ENCODE measurements around the gene IRX3. TPM values are rescaled to one million over a fixed set of nuclear protein-coding genes. Genes with fewer than 3 reads are reported as not detected.

The IRX3 gene
- total and polyA plus RNA-seq, 8 donors = 0.58 to 42.4 (median 13.5) TPM; not detected in 1

DNA sequence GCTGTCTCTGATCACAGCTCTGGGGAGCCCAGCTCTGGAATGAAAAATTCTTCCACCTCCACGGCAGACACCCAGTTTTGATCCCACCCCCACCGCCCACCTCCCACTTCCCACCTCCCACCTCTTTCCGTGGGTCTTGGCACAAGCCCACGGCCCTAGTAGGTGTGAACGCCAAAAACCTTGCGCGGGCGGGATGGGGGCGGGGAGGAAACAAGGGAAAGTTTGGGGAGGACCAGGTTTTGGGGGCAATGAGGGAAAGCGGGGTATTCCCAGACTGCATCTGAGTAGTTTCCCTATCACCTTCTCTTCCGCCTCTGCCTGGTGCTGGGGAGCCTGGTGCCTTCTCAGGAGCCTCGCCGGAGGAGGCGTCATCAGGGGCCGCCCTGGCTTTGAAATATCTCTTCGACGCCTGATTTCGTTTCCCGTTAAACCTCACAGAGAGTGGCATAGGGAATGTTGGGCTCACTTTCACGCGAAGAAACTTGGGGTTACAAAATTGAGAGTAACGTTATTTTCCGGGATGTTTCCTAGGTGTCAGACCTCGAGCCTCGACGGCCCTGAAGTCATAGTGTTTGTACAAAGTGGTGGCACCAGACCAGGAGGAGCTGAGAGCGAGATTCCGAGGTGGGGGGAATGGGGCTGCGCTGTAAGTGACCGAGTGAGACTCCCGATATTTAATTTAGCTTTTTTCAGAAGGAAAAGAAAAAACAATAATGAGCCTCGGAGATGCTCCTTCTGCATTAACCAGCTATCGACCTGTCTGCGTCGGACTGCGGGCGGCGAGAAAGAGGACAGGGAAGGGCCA is 1.6 kb upstream of the IRX3 start:
- 30 to 60% (median 46%) methylated on average over 38 of the region's 38 CpGs for WGBS, 5 donors
- intact Hi-C loops (cut with DNase I; ENCODE audit: low total_unique reads) = loop anchor here (10.0 kb wide), 1 partner anchor 647 kb away; the partner anchor contains the start of gene IRX5
- peaks cover 36 to 66% (median 51%) of the 10 kb centered on the region in 4 donors for H3K4me1 ChIP-seq
- no peaks in the 10 kb centered on the region for H3K9me3 ChIP-seq
- no peaks in the 10 kb centered on the region for H3K36me3 ChIP-seq
- H3K4me3 ChIP-seq = peak overlapping the region in 2 of 4 donors; percentile 67 to 75
- H3K27ac ChIP-seq = peak overlapping the region in 1 of 5 donors; percentile 88
- no peak for DNase-seq
- peaks cover 23 to 100% (median 89%) of the 10 kb centered on the region in 3 donors for H3K27me3 ChIP-seq
- TF ChIP-seq POLR2AphosphoS5 (IDR thresholded peaks at IDR 0.05) = no peak
- TF ChIP-seq EP300 (IDR thresholded peaks at IDR 0.05) = no peak
- TF ChIP-seq POLR2A (IDR thresholded peaks at IDR 0.05) = no peak
- TF ChIP-seq, protein P1, sequence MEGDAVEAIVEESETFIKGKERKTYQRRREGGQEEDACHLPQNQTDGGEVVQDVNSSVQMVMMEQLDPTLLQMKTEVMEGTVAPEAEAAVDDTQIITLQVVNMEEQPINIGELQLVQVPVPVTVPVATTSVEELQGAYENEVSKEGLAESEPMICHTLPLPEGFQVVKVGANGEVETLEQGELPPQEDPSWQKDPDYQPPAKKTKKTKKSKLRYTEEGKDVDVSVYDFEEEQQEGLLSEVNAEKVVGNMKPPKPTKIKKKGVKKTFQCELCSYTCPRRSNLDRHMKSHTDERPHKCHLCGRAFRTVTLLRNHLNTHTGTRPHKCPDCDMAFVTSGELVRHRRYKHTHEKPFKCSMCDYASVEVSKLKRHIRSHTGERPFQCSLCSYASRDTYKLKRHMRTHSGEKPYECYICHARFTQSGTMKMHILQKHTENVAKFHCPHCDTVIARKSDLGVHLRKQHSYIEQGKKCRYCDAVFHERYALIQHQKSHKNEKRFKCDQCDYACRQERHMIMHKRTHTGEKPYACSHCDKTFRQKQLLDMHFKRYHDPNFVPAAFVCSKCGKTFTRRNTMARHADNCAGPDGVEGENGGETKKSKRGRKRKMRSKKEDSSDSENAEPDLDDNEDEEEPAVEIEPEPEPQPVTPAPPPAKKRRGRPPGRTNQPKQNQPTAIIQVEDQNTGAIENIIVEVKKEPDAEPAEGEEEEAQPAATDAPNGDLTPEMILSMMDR (IDR thresholded peaks at IDR 0.05) = no peak

DNA sequence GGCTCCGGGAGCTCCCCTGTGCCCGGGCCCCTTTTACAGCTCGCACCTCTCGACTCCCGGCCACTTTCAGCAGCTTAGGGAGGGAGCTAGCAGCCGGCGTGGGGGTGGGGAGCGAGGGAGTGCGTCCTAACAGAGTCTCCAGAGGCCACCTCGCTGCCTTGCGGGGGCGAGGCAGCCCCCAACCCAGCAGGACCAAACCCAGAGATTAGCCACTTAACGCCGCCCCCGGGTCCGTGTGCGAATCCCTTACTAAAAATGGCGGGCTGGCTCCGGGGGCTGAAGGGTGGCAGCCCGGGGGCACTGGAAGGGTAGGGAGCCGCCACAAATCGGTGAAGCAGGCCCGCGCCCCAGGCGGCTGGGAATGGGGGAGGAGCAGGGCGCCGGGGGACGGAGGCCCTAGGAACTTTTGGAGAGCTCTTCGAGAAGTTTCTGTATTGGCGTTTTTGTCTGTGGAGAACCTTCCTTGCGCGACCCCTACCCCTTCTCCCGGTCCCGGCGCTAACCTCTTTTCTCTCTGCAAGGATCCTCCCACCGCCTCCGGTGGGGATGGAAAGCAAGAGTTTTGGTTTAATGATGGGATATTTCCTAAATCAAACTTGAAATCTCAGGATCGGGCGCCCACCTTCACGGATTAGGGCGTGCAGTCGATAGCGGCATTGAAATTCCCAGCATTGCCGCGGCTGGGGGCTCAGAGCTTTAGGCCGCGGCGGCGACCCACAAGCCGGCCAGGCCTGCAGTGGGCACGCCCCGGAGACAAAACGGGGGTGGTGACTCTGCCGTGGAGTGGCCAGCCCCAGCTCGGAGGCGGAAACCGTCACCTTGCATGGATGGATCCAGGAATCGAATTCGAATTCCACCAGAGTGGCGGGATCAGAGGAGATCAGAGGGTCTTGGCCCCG is 793 bp upstream of the IRX3 start:
- H3K36me3 ChIP-seq = no peaks in the 10 kb centered on the region
- TF ChIP-seq POLR2A (IDR thresholded peaks at IDR 0.05) (no peak), EP300 (IDR thresholded peaks at IDR 0.05) (no peak), POLR2AphosphoS5 (IDR thresholded peaks at IDR 0.05) (no peak)
- TF ChIP-seq, protein P1 (IDR thresholded peaks at IDR 0.05) = no peak
- H3K27me3 ChIP-seq = peaks cover 23 to 100% (median 95%) of the 10 kb centered on the region in 3 donors
- H3K9me3 ChIP-seq = no peaks in the 10 kb centered on the region
- peaks cover 37 to 75% (median 56%) of the 10 kb centered on the region in 4 donors for H3K4me1 ChIP-seq
- WGBS, 5 donors = 4 to 11% (median 6%) methylated on average over 35 to 61 of the region's 61 CpGs
- H3K4me3 ChIP-seq = peak overlapping the region; percentile 58 to 75 (median 66)
- peak in 1 of 2 donors; percentile 16 for DNase-seq
- H3K27ac ChIP-seq = peak overlapping the region; percentile 78 to 90 (median 88)
- intact Hi-C loops (cut with DNase I; ENCODE audit: low total_unique reads) = loop anchor here (10.0 kb wide), 1 partner anchor 647 kb away; the partner anchor contains the start of gene IRX5

DNA sequence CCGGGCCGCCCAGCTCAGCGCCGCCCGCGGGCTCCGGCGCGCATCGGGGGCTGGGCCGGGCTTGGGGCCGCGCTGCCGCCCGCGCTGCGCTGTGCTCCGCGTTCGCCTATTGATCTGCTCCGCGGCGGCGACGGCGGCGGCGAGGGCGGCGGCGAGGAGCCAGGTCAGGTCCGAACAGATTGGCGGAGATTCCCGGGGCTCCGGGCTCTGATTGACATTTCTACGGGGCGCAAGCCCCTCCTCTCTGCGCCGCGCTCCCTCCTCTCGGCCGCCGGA is 559 bp downstream of the IRX3 start:
- peaks cover 19 to 100% (median 96%) of the 10 kb centered on the region in 3 donors for H3K27me3 ChIP-seq
- 0 to 1% (median 1%) methylated on average over 7 to 43 of the region's 43 CpGs for WGBS, 5 donors

More for the DNA sequence above, 559 bp downstream of the IRX3 start:
- no peak for TF ChIP-seq EP300 (IDR thresholded peaks at IDR 0.05)
- TF ChIP-seq POLR2AphosphoS5 (IDR thresholded peaks at IDR 0.05) = no peak
- TF ChIP-seq POLR2A (IDR thresholded peaks at IDR 0.05) = no peak
- TF ChIP-seq, protein P1 (IDR thresholded peaks at IDR 0.05) = no peak
- Histone ChIP-seq H3K9me3 (no peaks in the 10 kb centered on the region), H3K27ac (peak overlapping the region; percentile 86 to 90 (median 88)), H3K36me3 (no peaks in the 10 kb centered on the region), H3K4me1 (peaks cover 45 to 85% (median 65%) of the 10 kb centered on the region in 4 donors), H3K4me3 (peak overlapping the region; percentile 58 to 75 (median 66))
- intact Hi-C loops (cut with DNase I; ENCODE audit: low total_unique reads) = loop anchor here (10.0 kb wide), 1 partner anchor 649 kb away; the partner anchor contains the start of gene IRX5
- DNase-seq = peak in 1 of 2 donors; percentile 85

Measured in stomach (tissue), 9 donors.